Endothelial cell of umbilical vein (primary cell): ENCODE data around the gene TMEM239.

Experiments
- CTCF ChIP-seq, 2 donors: IDR thresholded peaks; 1 replicate in 1 of 2; 2 replicates in 1 of 2; pipeline ENCODE4 v1.5.1; 2011; ENCODE audit warnings: low read length in 2 of 2, mild to moderate bottlenecking in 2 of 2, moderate library complexity in 2 of 2, control low read depth in 1 of 2, inconsistent platforms in 1 of 2, low read depth in 1 of 2; ENCODE audit not compliant: insufficient read depth in 1 of 2; ENCODE audit errors: extremely low read depth in 1 of 2
- EZH2 ChIP-seq: IDR thresholded peaks from 2 replicates; pipeline ENCODE4 v1.6.1; 2012; ENCODE audit warnings: borderline replicate concordance, low read depth, mild to moderate bottlenecking, moderate library complexity, low read length, inconsistent platforms; ENCODE audit not compliant: severe bottlenecking
- FOS ChIP-seq: IDR thresholded peaks from 2 replicates; pipeline ENCODE4 v1.6.1; 2011; ENCODE audit warnings: mild to moderate bottlenecking, low read length, moderate library complexity, borderline replicate concordance; ENCODE audit not compliant: insufficient read depth
- JUN ChIP-seq: IDR thresholded peaks from 2 replicates; pipeline ENCODE4 v1.6.1; 2011; ENCODE audit warnings: borderline replicate concordance, low read depth; ENCODE audit not compliant: insufficient read length, insufficient read depth
- MYC ChIP-seq: IDR thresholded peaks from one replicate; pipeline ENCODE4 v1.6.1; 2011; ENCODE audit warnings: mild to moderate bottlenecking, low read depth, low read length
- POLR2A ChIP-seq: IDR thresholded peaks from 2 replicates; pipeline ENCODE4 v1.6.1; 2012; ENCODE audit warnings: low read depth, mild to moderate bottlenecking, control low read depth, low read length

GRCh38 chr20:2820896-2821869 is 5.0 kb downstream of the TMEM239 start:
- TF ChIP-seq CTCF (IDR thresholded peaks at IDR 0.05; ENCODE audit: extremely low read depth in 1 of 2, insufficient read depth in 1 of 2, low read depth in 1 of 2, low read length in 2 of 2) (no peak), JUN (no peak), POLR2A (no peak), EZH2 (peak; percentile 98), FOS (no peak), MYC (no peak)
